ENCODE data around the gene FBRSL1.
A peak's percentile ranks its signal among the peaks of the same experiment; 100 is the strongest.
"Not testable (repeated sequence)": the region's sequence is repeated elsewhere in the genome, so short reads cannot be mapped to it uniquely, and the experiment has no call there.

Gene FBRSL1

GRCh38 chr12:132470397-132470796, 19.6 kb upstream of the FBRSL1 start:
- DNase-seq (ENCODE audit: low spot score) (no peak), FAIRE-seq (no peak)

GRCh38 chr12:132471011-132471857, 18.7 kb upstream of the FBRSL1 start:
- DNase-seq (ENCODE audit: low spot score) (no peak), FAIRE-seq (no peak)

GRCh38 chr12:132471858-132472255, 18.1 kb upstream of the FBRSL1 start:
- DNase-seq (ENCODE audit: low spot score) (no peak), FAIRE-seq (no peak)

- DNase-seq (ENCODE audit: low spot score) (no peak), FAIRE-seq (no peak)
Observed at GRCh38 chr12:132472386-132472785, 17.6 kb upstream of the FBRSL1 start.

GRCh38 chr12:132474237-132474741, 15.7 kb upstream of the FBRSL1 start:
- DNase-seq (ENCODE audit: low spot score) = peak; percentile 43
- FAIRE-seq = no peak

GRCh38 chr12:132474799-132475303, 15.1 kb upstream of the FBRSL1 start:
- not testable (repeated sequence) for DNase-seq (ENCODE audit: low spot score); FAIRE-seq

GRCh38 chr12:132475304-132476037, 14.5 kb upstream of the FBRSL1 start:
- FAIRE-seq (no peak), DNase-seq (ENCODE audit: low spot score) (no peak)

GRCh38 chr12:132476038-132476414, 13.9 kb upstream of the FBRSL1 start:
- FAIRE-seq (peak; percentile 84), DNase-seq (ENCODE audit: low spot score) (no peak)

- no peak for FAIRE-seq
Observed at GRCh38 chr12:132476421-132476820, 13.5 kb upstream of the FBRSL1 start.

GRCh38 chr12:132477017-132477702, 12.8 kb upstream of the FBRSL1 start:
- FAIRE-seq (no peak), DNase-seq (ENCODE audit: low spot score) (no peak)

More at GRCh38 chr12:132476421-132476820, 13.5 kb upstream of the FBRSL1 start:
- DNase-seq (ENCODE audit: low spot score) = no peak

- FAIRE-seq = no peak
- DNase-seq (ENCODE audit: low spot score) = no peak
Observed at GRCh38 chr12:132477703-132478432, 12.1 kb upstream of the FBRSL1 start.

- no peak for FAIRE-seq
- no peak for DNase-seq (ENCODE audit: low spot score)
Observed at GRCh38 chr12:132478433-132478803, 11.5 kb upstream of the FBRSL1 start.

GRCh38 chr12:132478845-132479244, 11.1 kb upstream of the FBRSL1 start:
- FAIRE-seq = no peak
- no peak for DNase-seq (ENCODE audit: low spot score)

GRCh38 chr12:132479291-132479690, 10.7 kb upstream of the FBRSL1 start:
- FAIRE-seq (no peak), DNase-seq (ENCODE audit: low spot score) (no peak)

- no peak for DNase-seq (ENCODE audit: low spot score)
- no peak for FAIRE-seq
Observed at GRCh38 chr12:132479938-132480622, 9.9 kb upstream of the FBRSL1 start.

- no peak for FAIRE-seq
- no peak for DNase-seq (ENCODE audit: low spot score)
Observed at GRCh38 chr12:132480623-132481132, 9.3 kb upstream of the FBRSL1 start.

GRCh38 chr12:132481345-132481744, 8.6 kb upstream of the FBRSL1 start:
- DNase-seq (ENCODE audit: low spot score) (no peak), FAIRE-seq (no peak)

- DNase-seq (ENCODE audit: low spot score) = no peak
- peak; percentile 50 for FAIRE-seq
Observed at GRCh38 chr12:132481771-132482745, 7.9 kb upstream of the FBRSL1 start.

GRCh38 chr12:132482771-132483170, 7.2 kb upstream of the FBRSL1 start:
- no peak for DNase-seq (ENCODE audit: low spot score)
- no peak for FAIRE-seq
